ENCODE measurements around the gene ZSCAN25. TPM values are rescaled to one million over a fixed set of nuclear protein-coding genes. Genes with fewer than 3 reads are reported as not detected.
"Not testable (repeated sequence)": the region's sequence is repeated elsewhere in the genome, so short reads cannot be mapped to it uniquely, and the experiment has no call there.

ZSCAN25 gene
- total RNA-seq, 1 donor: 28.8 TPM

DNA sequence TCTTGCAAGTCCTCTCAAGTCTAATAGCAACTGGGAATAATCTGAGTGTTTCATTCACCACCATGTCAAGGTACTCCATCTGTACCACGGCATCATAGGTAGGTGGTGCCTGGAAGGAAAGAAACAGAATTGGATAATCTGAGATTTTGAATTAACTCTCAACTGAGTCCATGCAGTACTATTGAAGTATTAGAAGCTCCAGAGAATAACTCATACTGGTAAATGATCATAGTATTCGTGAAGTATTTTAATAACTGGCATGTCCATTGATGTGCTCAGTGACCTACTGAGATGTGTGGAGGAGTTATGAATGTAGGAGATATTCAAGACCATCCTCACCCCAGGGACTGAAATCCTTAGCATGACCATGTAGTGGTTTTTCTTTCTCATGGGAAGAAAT lies 35.9 kb downstream of the ZSCAN25 start:
- H3K27me3 ChIP-seq (ENCODE audit: insufficient read depth, low read length): no peaks in the 10 kb centered on the region
- no peaks in the 10 kb centered on the region for H3K4me1 ChIP-seq (ENCODE audit: insufficient read depth, low read length)
- no peak overlapping the region for H3K4me3 ChIP-seq (ENCODE audit: low read length)
- H3K9me3 ChIP-seq (ENCODE audit: low read depth, low read length): no peaks in the 10 kb centered on the region

DNA sequence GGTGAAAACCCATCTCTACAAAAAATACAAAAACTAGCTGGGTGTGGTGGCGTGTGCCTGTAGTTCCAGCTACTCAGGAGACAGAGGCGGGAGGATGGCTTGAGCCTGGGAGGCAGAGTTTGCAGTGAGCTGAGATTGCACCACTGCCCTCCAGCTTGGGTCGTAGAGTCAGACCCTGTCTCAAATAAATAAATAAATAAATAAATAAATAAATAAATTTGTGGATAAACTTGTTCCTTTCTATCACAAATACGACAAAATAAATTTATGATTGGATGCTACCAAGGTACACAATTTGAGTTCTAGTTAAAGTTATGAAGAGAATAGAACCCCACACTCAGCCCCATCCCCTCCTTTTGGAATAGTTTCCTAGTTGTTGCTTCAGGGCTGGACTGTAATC lies 36.5 kb downstream of the ZSCAN25 start:
- H3K4me1 ChIP-seq (ENCODE audit: insufficient read depth, low read length); H3K9me3 ChIP-seq (ENCODE audit: low read depth, low read length); H3K27me3 ChIP-seq (ENCODE audit: insufficient read depth, low read length); H3K4me3 ChIP-seq (ENCODE audit: low read length): not testable (repeated sequence)

DNA sequence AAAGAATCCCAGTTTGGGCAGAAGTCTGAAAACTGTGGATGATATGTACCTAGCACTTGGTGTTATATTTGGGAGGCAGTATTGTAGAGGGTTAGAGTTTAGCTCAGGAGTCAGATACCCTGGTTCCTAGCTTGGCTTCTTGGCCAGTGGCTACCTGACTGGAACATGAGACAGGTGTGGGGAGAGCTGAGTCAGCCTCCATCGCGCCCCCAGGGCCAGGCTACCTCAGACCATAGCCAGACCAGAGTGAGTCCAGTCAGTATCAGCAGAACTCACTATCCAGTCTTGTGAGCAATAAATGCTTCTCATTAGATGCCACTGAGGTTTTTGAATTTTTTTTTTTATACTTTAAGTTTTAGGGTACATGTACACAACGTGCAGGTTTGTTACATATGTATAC lies 37.0 kb downstream of the ZSCAN25 start:
- Histone ChIP-seq H3K4me1 (ENCODE audit: insufficient read depth, low read length) (no peaks in the 10 kb centered on the region), H3K9me3 (ENCODE audit: low read depth, low read length) (no peaks in the 10 kb centered on the region), H3K4me3 (ENCODE audit: low read length) (no peak overlapping the region), H3K27me3 (ENCODE audit: insufficient read depth, low read length) (no peaks in the 10 kb centered on the region)

DNA sequence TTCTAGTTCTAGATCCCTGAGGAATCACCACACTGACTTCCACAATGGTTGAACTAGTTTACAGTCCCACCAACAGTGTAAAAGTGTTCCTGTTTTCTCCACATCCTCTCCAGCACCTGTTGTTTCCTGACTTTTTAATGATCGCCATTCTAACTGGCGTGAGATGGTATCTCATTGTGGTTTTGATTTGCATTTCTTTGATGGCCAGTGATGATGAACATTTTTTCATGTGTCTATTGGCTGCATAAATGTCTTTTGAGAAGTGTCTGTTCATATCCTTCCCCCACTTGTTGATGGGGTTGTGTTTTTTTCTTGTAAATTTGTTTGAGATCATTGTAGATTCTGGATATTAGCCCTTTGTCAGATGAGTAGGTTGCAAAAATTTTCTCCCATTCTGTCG lies 37.9 kb downstream of the ZSCAN25 start:
- H3K4me1 ChIP-seq (ENCODE audit: insufficient read depth, low read length); H3K9me3 ChIP-seq (ENCODE audit: low read depth, low read length); H3K27me3 ChIP-seq (ENCODE audit: insufficient read depth, low read length); H3K4me3 ChIP-seq (ENCODE audit: low read length): not testable (repeated sequence)

DNA sequence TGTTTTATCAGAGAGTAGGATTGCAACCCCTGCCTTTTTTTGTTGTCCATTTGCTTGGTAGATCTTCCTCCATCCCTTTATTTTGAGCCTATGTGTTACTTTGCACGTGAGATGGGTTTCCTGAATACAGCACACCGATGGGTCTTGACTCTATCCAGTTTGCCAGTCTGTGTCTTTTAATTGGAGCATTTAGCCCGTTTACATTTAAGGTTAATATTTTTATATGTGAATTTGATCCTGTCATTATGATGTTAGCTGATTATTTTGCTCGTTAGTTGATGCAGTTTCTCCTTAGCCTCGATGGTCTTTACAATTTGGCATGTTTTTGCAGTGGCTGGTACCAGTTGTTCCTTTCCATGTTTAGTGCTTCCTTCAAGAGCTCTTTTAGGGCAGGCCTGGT lies 41.1 kb downstream of the ZSCAN25 start:
- not testable (repeated sequence) for H3K4me1 ChIP-seq (ENCODE audit: insufficient read depth, low read length); H3K9me3 ChIP-seq (ENCODE audit: low read depth, low read length); H3K4me3 ChIP-seq (ENCODE audit: low read length); H3K27me3 ChIP-seq (ENCODE audit: insufficient read depth, low read length)

DNA sequence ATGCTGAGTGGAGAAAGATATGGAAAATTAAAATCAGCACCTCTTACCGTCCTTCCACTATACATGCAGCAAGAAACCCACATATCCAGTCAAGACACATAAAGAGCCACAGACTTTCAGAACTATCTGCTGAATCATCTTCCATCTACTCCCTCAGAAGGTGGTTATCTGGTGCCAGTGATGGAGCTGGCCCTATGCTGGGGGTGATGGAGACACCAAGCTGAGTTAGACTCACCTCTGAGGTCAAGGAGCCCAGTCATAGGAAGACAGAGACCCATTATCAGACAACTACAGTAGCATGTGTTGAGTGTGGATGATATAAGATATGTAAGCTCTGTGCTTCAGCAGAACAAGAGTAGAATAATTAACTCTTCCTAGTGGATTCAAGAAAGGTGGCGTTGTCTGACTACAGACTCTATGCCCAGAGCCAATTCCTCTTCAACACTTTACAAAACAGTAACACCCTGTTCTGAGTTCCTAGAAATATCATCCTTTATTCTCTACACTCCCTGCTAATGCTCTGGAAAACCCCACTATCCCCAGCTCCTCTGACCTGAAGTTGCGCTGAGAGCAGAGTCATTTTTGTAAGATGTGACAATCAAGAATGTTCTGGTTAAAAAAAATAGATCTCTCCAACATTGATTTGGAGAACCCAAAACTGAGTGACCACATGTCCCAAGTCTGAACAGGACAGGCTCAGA lies 48.7 kb downstream of the ZSCAN25 start:
- Histone ChIP-seq H3K4me1 (ENCODE audit: insufficient read depth, low read length) (no peaks in the 10 kb centered on the region), H3K4me3 (ENCODE audit: low read length) (no peak overlapping the region), H3K9me3 (ENCODE audit: low read depth, low read length) (no peaks in the 10 kb centered on the region), H3K27me3 (ENCODE audit: insufficient read depth, low read length) (no peaks in the 10 kb centered on the region)

DNA sequence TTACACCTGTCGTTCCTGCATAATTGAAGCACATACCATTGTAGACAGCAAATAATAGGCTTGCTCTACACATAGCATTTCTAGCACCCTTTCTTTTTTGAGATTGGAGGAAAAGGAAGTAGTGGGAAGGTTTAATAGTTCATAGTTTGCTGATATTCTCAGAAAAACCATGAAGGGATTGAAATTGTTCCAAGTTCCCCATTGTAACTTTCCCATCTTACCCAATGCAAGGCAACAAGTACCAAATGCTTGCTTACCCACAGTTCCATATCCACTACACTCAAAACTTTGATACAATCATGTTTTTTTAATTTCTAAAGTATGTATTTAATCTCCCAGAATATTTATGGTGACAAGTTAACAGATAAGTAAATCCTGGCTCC lies 49.3 kb downstream of the ZSCAN25 start:
- no peaks in the 10 kb centered on the region for H3K27me3 ChIP-seq (ENCODE audit: insufficient read depth, low read length)
- no peaks in the 10 kb centered on the region for H3K9me3 ChIP-seq (ENCODE audit: low read depth, low read length)
- H3K4me3 ChIP-seq (ENCODE audit: low read length): no peak overlapping the region
- H3K4me1 ChIP-seq (ENCODE audit: insufficient read depth, low read length): no peaks in the 10 kb centered on the region

DNA sequence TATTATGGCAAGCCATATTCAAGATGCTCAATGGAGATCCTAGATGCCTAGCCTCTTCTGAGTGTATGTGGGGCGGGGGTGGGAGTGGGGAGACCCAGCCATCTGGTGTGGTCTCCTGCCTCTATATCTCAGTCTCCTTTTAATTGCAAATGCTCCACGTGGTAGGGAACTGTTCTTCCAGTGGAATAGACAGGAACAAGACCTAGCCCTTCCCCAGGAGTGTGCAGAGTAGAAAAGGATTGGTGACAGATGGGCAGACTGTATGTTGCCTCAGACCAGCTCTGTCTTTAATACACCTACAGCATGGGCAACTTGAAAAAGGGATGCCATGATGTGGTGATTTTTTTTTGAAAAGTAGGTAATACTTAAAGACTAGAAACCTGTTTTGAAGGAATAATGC lies 50.4 kb downstream of the ZSCAN25 start:
- H3K27me3 ChIP-seq (ENCODE audit: insufficient read depth, low read length): no peaks in the 10 kb centered on the region
- H3K9me3 ChIP-seq (ENCODE audit: low read depth, low read length): no peaks in the 10 kb centered on the region
- H3K4me1 ChIP-seq (ENCODE audit: insufficient read depth, low read length): no peaks in the 10 kb centered on the region
- H3K4me3 ChIP-seq (ENCODE audit: low read length): no peak overlapping the region

DNA sequence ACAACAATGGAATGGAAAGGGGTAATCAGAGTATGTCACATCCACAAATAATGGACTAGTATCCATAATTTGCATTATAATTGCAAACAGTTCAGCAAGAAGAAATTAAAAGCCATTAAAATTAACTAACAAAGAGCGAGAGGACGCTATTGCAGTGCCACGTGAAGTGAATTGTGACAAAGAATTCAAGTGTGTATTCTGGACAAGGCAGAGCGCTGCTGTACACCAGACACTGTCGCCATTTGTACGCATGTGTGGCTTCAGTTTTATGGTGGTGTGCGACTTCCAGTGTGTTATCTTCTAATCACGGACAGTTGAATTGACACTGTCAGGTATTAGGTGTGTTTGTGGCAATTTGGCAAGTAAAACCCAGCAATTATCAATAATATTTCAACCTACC lies 51.8 kb downstream of the ZSCAN25 start:
- Histone ChIP-seq H3K9me3 (ENCODE audit: low read depth, low read length) (no peaks in the 10 kb centered on the region), H3K4me1 (ENCODE audit: insufficient read depth, low read length) (no peaks in the 10 kb centered on the region), H3K27me3 (ENCODE audit: insufficient read depth, low read length) (no peaks in the 10 kb centered on the region), H3K4me3 (ENCODE audit: low read length) (no peak overlapping the region)

DNA sequence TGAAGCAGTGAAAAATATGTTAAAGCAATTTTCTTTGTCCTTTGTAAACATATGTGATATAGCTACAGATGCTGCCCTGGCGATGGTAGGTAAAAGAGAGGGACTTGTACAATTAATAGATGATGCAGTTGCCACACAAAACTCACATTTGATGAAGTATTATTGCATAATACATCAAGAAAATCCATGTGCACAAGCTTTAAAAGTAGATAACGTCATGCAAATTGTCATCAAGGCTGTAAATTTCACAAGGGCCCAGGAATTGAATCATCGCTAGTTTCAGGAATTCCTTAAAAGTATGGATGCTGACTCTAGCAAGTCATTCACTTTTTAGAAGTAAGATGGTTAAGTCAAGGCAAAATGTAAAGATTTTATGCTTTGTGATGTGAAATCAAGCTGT lies 53.0 kb downstream of the ZSCAN25 start:
- Histone ChIP-seq H3K4me1 (ENCODE audit: insufficient read depth, low read length) (no peaks in the 10 kb centered on the region), H3K27me3 (ENCODE audit: insufficient read depth, low read length) (no peaks in the 10 kb centered on the region), H3K9me3 (ENCODE audit: low read depth, low read length) (no peaks in the 10 kb centered on the region), H3K4me3 (ENCODE audit: low read length) (no peak overlapping the region)

DNA sequence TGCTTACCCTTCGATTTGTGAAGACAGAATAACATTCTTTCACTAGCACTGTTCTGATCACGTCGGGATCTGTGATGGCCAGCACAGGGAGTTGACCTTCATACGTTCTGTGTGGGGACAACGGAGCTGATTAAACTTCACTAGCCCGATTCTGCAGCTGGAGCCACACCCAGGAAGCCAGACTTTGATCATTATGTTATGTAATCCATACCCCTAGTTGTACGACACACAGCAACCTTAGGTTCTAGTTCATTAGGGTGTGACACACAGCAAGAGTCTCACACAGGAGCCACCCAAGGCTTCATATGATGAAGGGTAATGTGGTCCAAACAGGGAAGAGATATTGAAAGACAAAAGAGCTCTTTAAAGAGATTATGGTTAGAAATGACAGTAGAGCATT lies 55.8 kb downstream of the ZSCAN25 start:
- no peaks in the 10 kb centered on the region for H3K27me3 ChIP-seq (ENCODE audit: insufficient read depth, low read length)
- H3K9me3 ChIP-seq (ENCODE audit: low read depth, low read length): no peaks in the 10 kb centered on the region
- no peak overlapping the region for H3K4me3 ChIP-seq (ENCODE audit: low read length)
- no peaks in the 10 kb centered on the region for H3K4me1 ChIP-seq (ENCODE audit: insufficient read depth, low read length)

DNA sequence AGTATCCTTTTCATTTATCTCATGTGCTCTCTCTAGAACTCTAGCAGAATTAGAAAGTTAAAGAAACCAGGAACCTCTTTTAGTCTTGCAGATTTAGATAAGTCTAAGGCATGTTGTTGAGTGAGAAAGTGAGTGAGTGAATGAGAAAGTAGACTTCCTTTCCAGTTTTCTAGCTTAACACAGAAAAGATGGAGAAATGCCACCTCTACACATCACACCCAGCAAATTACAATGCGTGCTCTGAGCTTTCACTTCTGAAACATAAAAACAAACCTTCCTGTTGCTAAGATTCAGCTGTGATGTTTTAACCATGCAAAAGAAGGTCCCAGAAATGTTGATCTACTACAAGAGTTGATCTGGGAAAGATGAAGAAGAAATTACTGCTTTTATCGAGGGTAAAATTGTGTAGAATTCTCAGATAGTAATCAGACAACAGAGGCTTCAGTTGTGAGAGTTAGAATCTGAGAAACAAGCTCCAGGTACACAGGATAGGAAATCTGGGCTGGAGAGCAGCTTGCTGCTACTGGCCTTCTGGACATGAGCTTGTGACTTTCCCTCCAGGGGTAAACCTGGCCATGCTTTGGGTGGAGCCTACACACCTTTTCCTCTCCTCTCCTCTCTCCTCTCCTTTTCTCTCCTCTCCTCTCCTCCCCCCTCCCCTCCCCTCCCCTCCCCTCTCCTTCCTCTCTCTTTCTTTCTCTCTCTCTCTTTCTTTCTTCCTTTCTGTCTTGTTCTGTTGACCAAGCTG lies 58.4 kb downstream of the ZSCAN25 start:
- H3K4me1 ChIP-seq (ENCODE audit: insufficient read depth, low read length): no peaks in the 10 kb centered on the region
- no peak overlapping the region for H3K4me3 ChIP-seq (ENCODE audit: low read length)
- H3K27me3 ChIP-seq (ENCODE audit: insufficient read depth, low read length): no peaks in the 10 kb centered on the region
- no peaks in the 10 kb centered on the region for H3K9me3 ChIP-seq (ENCODE audit: low read depth, low read length)

DNA sequence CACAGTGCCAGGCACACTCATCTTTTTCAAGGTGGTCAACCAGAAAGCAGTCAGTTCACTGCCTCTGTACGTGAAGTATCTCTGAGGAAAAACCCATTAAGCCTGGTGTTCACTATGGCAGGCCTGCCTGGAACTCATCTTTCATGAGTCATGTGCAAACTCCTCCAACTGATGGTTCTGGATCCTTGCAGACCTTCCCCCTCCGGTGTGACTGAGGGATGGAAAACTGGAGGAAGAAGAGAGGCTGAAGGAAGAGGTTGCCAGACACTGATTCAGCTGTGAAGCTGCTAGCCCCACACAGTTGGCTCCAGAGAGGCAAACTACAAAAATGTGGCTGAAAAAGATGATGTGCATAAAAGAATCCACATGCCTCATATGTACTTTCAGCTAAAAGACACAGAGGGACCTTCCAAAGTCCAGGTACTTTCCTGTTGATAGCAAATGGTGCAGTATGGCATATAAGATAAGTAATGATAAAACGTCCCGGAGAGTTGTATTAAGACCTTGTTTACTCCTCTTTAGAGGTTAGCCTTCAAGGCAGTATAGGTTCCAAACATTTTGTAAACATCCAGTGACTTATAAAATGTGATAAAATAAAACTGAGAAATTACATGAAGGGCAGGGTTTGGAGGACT lies 60.4 kb downstream of the ZSCAN25 start:
- H3K9me3 ChIP-seq (ENCODE audit: low read depth, low read length): no peaks in the 10 kb centered on the region
- H3K4me3 ChIP-seq (ENCODE audit: low read length): no peak overlapping the region
- H3K27me3 ChIP-seq (ENCODE audit: insufficient read depth, low read length): no peaks in the 10 kb centered on the region
- no peaks in the 10 kb centered on the region for H3K4me1 ChIP-seq (ENCODE audit: insufficient read depth, low read length)

DNA sequence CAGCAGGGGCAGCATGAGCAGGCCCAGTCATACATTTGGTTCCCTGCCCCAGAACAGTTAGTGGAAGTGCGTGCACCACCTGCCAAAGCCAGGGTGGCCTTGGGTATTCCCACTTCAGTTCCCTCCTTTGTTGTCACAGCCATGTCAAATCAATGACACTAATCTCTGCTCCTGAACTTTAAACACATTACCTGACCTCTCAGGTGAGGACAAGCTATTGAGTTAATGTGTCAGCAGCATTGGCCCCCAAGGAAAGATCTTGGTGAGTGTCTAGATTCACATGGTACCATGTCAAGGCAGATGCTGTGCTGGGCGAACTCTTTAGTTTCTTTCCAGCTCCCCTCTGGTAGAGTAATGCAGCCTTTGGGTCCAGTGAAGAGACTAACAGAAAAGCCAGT lies 60.9 kb downstream of the ZSCAN25 start:
- no peaks in the 10 kb centered on the region for H3K9me3 ChIP-seq (ENCODE audit: low read depth, low read length)
- no peaks in the 10 kb centered on the region for H3K4me1 ChIP-seq (ENCODE audit: insufficient read depth, low read length)
- no peak overlapping the region for H3K4me3 ChIP-seq (ENCODE audit: low read length)
- H3K27me3 ChIP-seq (ENCODE audit: insufficient read depth, low read length): no peaks in the 10 kb centered on the region

DNA sequence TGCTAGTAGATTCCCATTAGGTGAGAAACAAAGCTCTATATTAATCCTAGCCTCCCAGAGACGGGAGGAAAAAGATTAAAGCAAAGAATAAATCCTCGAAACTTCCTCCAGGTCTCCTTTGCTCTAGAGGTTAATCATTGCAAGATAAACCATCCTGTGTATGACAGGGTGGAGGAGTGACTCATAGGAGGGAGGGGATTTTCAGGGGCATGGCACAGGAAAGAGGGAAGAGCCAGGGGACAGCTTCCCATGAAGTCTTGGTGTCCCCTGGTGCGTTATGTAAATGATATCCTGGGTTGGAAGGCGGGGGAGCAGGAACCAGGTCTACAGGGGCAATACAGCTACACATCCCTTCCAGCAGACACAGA lies 62.3 kb downstream of the ZSCAN25 start:
- H3K4me1 ChIP-seq (ENCODE audit: insufficient read depth, low read length): no peaks in the 10 kb centered on the region
- no peaks in the 10 kb centered on the region for H3K27me3 ChIP-seq (ENCODE audit: insufficient read depth, low read length)
- no peak overlapping the region for H3K4me3 ChIP-seq (ENCODE audit: low read length)
- no peaks in the 10 kb centered on the region for H3K9me3 ChIP-seq (ENCODE audit: low read depth, low read length)

Data from mononuclear cell (primary cell).